Neural cell (in vitro differentiated cells): ENCODE measurements around the gene LETM1. TPM values are rescaled to one million over a fixed set of nuclear protein-coding genes. Genes with fewer than 3 reads are reported as not detected.

Experiments
- H2AFZ ChIP-seq: fragments of 200-600, 300-800 bp; sonication (generic), shearing (Covaris generic); 2 replicates; pipeline ENCODE4 v1.6.0; 2014; ENCODE audit warnings: low read depth, mild to moderate bottlenecking, antibody characterized with exemption, low read length, moderate library complexity
- H3F3A ChIP-seq: fragments of 200-600 bp; shearing (Covaris generic); 2 replicates; pipeline ENCODE4 v1.6.1; 2016; ENCODE audit warnings: mild to moderate bottlenecking, moderate library complexity, mixed read lengths, antibody characterized with exemption, low read length; ENCODE audit not compliant: insufficient read depth, poor library complexity, severe bottlenecking
- H3K27ac ChIP-seq: fragments of 200-600, 300-800 bp; sonication (generic), shearing (Covaris generic); 2 replicates; pipeline ENCODE4 v1.5.1; 2014; ENCODE audit warnings: mild to moderate bottlenecking, low read length, moderate library complexity
- H3K27me3 ChIP-seq: fragments of 300-800, 200-600 bp; sonication (generic), shearing (Covaris generic); 2 replicates; pipeline ENCODE4 v1.6.0; 2014; ENCODE audit warnings: mild to moderate bottlenecking, low read depth, low read length, moderate library complexity; ENCODE audit not compliant: insufficient read depth
- H3K36me3 ChIP-seq: fragments of 300-800, 200-600 bp; sonication (generic), shearing (Covaris generic); 2 replicates; pipeline ENCODE4 v1.5.1; 2014; ENCODE audit warnings: mild to moderate bottlenecking, antibody characterized with exemption, low read length, moderate library complexity; ENCODE audit not compliant: insufficient read depth
- H3K4me2 ChIP-seq: fragments of 300-800, 200-600 bp; sonication (generic), shearing (Covaris generic); 2 replicates; pipeline ENCODE4 v1.6.0; 2014; ENCODE audit warnings: mild to moderate bottlenecking, low read length
- H3K4me3 ChIP-seq: fragments of 300-800, 200-600 bp; sonication (generic), shearing (Covaris generic); 2 replicates; pipeline ENCODE4 v1.5.1; 2014; ENCODE audit warnings: mild to moderate bottlenecking, low read length, moderate library complexity
- H3K79me2 ChIP-seq: fragments of 200-600 bp; shearing (Covaris generic); replicated peaks from 2 replicates; pipeline ENCODE4 v1.6.0; 2014; ENCODE audit warnings: mild to moderate bottlenecking, low read length, moderate library complexity; ENCODE audit not compliant: insufficient read depth
- H3K9ac ChIP-seq: fragments of 300-800, 200-600 bp; sonication (generic), shearing (Covaris generic); 2 replicates; pipeline ENCODE4 v1.6.1; 2016; ENCODE audit warnings: mild to moderate bottlenecking, low read length, mixed read lengths
- H3K9me2 ChIP-seq: fragments of 200-600 bp; shearing (Covaris generic); 2 replicates; pipeline ENCODE4 v1.6.1; 2016; ENCODE audit warnings: mild to moderate bottlenecking, low read length, mixed read lengths; ENCODE audit not compliant: insufficient read depth
- H3K9me3 ChIP-seq: fragments of 200-600, 300-800 bp; sonication (generic), shearing (Covaris generic); 2 replicates; pipeline ENCODE4 v1.6.1; 2016; ENCODE audit warnings: mild to moderate bottlenecking, mixed run types, low read length, moderate library complexity, mixed read lengths
- H4K20me1 ChIP-seq: fragments of 200-600 bp; shearing (Covaris generic); 2 replicates; pipeline ENCODE4 v1.6.1; 2016; ENCODE audit warnings: mild to moderate bottlenecking, mixed run types; ENCODE audit not compliant: insufficient read depth
- EP300 ChIP-seq: fragments of 450-650 bp; conservative IDR thresholded peaks from 2 replicates; pipeline ENCODE4 v1.6.1; 2014; ENCODE audit warnings: antibody characterized with exemption, mild to moderate bottlenecking, moderate library complexity; ENCODE audit not compliant: poor library complexity, severe bottlenecking
- EZH2 ChIP-seq: fragments of 200-600, 300-800 bp; shearing (Covaris generic), sonication (generic); IDR thresholded peaks from 2 replicates; pipeline ENCODE4 v1.6.1; 2014; ENCODE audit warnings: antibody characterized with exemption, low read length, borderline replicate concordance, mild to moderate bottlenecking; ENCODE audit not compliant: insufficient read depth, poor library complexity, severe bottlenecking
- MXI1 ChIP-seq: fragments of 450-650 bp; conservative IDR thresholded peaks from 2 replicates; pipeline ENCODE4 v1.6.1; 2014; ENCODE audit warnings: antibody characterized with exemption, mild to moderate bottlenecking; ENCODE audit not compliant: poor library complexity, severe bottlenecking
- POLR2AphosphoS5 ChIP-seq: IDR thresholded peaks from 2 replicates; pipeline ENCODE4 v1.6.1; 2012
- RAD21 ChIP-seq: fragments of 450-650 bp; conservative IDR thresholded peaks from 2 replicates; pipeline ENCODE4 v1.6.1; 2014; ENCODE audit warnings: antibody characterized with exemption, mild to moderate bottlenecking, moderate library complexity
- REST ChIP-seq: IDR thresholded peaks from 2 replicates; pipeline ENCODE4 v1.6.1; 2012; ENCODE audit warnings: borderline replicate concordance
- SMC3 ChIP-seq: fragments of 450-650 bp; conservative IDR thresholded peaks from 2 replicates; pipeline ENCODE4 v1.6.1; 2014; ENCODE audit warnings: antibody characterized with exemption, mild to moderate bottlenecking, moderate library complexity; ENCODE audit not compliant: poor library complexity
- TAF1 ChIP-seq: IDR thresholded peaks from 2 replicates; pipeline ENCODE4 v1.6.1; 2012; ENCODE audit warnings: low read depth
- polyA plus RNA-seq: library from polyadenylated mRNA; depleted of rRNA; stranded (reverse); fragments of >200 nt; gene quantifications from 2 replicates; pipeline ENCODE4 v1.2.3, GENCODE V29; 2014
- TF ChIP-seq, protein P1 (sequence below): fragments of 450-650 bp; IDR thresholded peaks from 2 replicates; pipeline ENCODE4 v1.5.1; 2014; ENCODE audit warnings: antibody characterized with exemption, mild to moderate bottlenecking, moderate library complexity; ENCODE audit not compliant: poor library complexity, severe bottlenecking

The LETM1 gene
- polyA plus RNA-seq, 1 donor from 2014 or later = 38.9 TPM

DNA sequence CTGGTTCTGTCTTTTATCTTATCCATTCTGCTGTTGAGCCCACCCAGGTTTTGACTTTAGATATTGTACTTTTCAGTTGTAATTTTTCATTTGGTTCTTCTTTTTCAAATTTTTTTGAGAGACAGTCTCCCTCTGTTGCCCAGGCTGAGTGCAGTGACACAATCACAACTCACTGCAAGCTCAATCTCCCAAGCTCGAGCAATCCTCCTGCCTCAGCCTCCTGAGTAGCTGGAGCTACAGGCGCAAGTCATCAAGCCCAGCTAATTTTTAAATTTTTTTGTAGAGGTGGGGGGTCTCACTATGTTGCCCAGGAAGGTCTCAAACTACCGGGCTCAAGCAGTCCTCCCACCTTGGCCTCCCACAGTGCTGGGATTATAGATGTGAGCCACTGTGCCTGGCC, 25.7 kb downstream of the LETM1 start:
- Histone ChIP-seq H3K9me3 (no peaks in the 10 kb centered on the region), H3K79me2 (no peaks in the 10 kb centered on the region), H3K36me3 (peaks cover 5% of the 10 kb centered on the region), H3K9me2 (no peaks in the 10 kb centered on the region), H4K20me1 (no peaks in the 10 kb centered on the region), H3K4me3 (no peak overlapping the region), H3K4me2 (no peak overlapping the region), H3K27ac (no peak overlapping the region), H3F3A (no peaks in the 10 kb centered on the region), H2AFZ (no peak overlapping the region), H3K27me3 (no peaks in the 10 kb centered on the region), H3K9ac (no peak overlapping the region)
- TF ChIP-seq, protein P1, sequence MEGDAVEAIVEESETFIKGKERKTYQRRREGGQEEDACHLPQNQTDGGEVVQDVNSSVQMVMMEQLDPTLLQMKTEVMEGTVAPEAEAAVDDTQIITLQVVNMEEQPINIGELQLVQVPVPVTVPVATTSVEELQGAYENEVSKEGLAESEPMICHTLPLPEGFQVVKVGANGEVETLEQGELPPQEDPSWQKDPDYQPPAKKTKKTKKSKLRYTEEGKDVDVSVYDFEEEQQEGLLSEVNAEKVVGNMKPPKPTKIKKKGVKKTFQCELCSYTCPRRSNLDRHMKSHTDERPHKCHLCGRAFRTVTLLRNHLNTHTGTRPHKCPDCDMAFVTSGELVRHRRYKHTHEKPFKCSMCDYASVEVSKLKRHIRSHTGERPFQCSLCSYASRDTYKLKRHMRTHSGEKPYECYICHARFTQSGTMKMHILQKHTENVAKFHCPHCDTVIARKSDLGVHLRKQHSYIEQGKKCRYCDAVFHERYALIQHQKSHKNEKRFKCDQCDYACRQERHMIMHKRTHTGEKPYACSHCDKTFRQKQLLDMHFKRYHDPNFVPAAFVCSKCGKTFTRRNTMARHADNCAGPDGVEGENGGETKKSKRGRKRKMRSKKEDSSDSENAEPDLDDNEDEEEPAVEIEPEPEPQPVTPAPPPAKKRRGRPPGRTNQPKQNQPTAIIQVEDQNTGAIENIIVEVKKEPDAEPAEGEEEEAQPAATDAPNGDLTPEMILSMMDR = no peak
- TF ChIP-seq EZH2 (no peak), EP300 (no peak), SMC3 (no peak), TAF1 (no peak), POLR2AphosphoS5 (no peak), REST (no peak), RAD21 (no peak), MXI1 (no peak)

DNA sequence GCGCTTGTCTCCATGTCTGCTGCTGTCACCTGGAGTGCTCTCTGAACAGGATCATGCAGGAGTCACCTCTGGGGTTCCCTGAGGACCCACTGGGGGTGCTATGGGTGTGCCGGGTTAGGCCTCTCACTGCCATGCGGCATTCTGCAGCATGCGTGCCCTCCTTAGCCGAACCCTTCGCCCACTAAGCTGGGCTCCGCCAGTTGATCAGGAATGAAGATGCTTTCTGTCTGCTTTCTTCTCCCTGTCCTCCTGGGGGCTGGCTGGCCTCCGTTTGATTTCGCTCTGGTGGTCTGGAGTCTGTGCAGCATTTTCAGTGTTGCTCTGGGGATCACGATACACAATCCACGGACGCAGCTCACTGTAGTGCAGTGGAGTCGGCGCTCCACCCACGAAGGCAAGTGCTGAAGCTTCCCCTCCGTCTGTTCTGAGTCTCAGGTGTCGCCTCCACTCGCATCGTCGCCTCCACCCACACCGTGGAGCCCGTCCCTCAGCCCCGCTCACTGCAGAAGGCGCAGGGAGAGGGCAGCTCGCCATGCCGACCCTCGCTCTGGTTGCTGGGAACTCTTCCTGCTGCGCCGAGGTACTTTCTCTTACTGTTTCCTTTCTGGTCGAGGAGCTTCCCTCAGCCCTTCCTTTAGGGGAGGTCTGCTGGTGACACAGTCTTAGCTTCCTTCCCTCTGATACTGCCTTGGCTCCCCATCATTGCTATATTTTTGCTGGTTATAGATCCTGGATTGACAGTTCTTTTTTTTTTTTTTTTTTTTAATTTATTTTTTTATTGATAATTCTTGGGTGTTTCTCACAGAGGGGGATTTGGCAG, 29.2 kb downstream of the LETM1 start:
- Histone ChIP-seq H4K20me1 (no peaks in the 10 kb centered on the region), H3K4me2 (no peak overlapping the region), H3F3A (no peaks in the 10 kb centered on the region), H3K27me3 (no peaks in the 10 kb centered on the region), H3K79me2 (no peaks in the 10 kb centered on the region), H3K9me2 (no peaks in the 10 kb centered on the region), H3K9me3 (no peaks in the 10 kb centered on the region), H3K4me3 (no peak overlapping the region), H3K27ac (no peak overlapping the region), H2AFZ (no peak overlapping the region), H3K9ac (no peak overlapping the region), H3K36me3 (peaks cover 5% of the 10 kb centered on the region)
- TF ChIP-seq EZH2 = no peak
